Right lobe of liver (tissue), 6 donors: ENCODE results near the gene IFNA4. TPM values are rescaled to one million over a fixed set of nuclear protein-coding genes. Genes with fewer than 3 reads are reported as not detected.
A peak's percentile ranks its signal among the peaks of the same experiment; 100 is the strongest.
"Not testable (repeated sequence)": the region's sequence is repeated elsewhere in the genome, so short reads cannot be mapped to it uniquely, and the experiment has no call there.

Experiments
- ATAC-seq, 4 donors: fragments of 200-7000 bp; cut with Tn5 transposase; one replicate each; pipeline ENCODE4 v1.9.1; 2020; ENCODE audit warnings: mild to moderate bottlenecking in 4 of 4, moderate library complexity in 4 of 4
- DNase-seq, 3 donors: peaks; one replicate each; pipeline ENCODE4 v3.0.0-alpha.2; 2020
- H3K27ac ChIP-seq, 3 donors: fragments of 200-600 bp; one replicate each; pipeline ENCODE4 v1.8.0; 2022
- H3K27me3 ChIP-seq, 2 donors: fragments of 200-600 bp; one replicate each; pipeline ENCODE4 v1.8.0; 2022
- H3K36me3 ChIP-seq, 4 donors: fragments of 200-600 bp; sonication (generic) in 1 of 4; one replicate each; pipeline versions ENCODE4 v1.5.1 to v1.8.0; 2017 to 2022; ENCODE audit warnings: control low read depth in 1 of 4
- H3K4me1 ChIP-seq, 4 donors: fragments of 200-600 bp; sonication (generic) in 1 of 4; one replicate each; pipeline versions ENCODE4 v1.5.1 to v1.8.0; 2017 to 2022; ENCODE audit warnings: control low read depth in 1 of 4
- H3K4me3 ChIP-seq, 3 donors: fragments of 200-600 bp; one replicate each; pipeline ENCODE4 v1.8.0; 2022
- H3K9me3 ChIP-seq, 4 donors: fragments of 200-600 bp; sonication (generic) in 1 of 4; one replicate each; pipeline versions ENCODE4 v1.5.1 to v1.8.0; 2017 to 2022; ENCODE audit warnings: control low read depth in 1 of 4
- CTCF ChIP-seq, 4 donors: fragments of 200-600 bp in 3 of 4; fragments of 450-650 bp in 1 of 4; IDR thresholded peaks; one replicate each; pipeline versions ENCODE4 v1.5.1 to v1.8.0; 2016 to 2022; ENCODE audit warnings: antibody characterized with exemption in 4 of 4, mild to moderate bottlenecking in 2 of 4
- POLR2A ChIP-seq: fragments of 450-650 bp; IDR thresholded peaks from one replicate; pipeline ENCODE4 v1.6.1; 2017; ENCODE audit warnings: antibody characterized with exemption, mild to moderate bottlenecking
- WGBS: methylation state at CpG from one replicate; pipeline ENCODE4 v1.1.6; 2018; ENCODE audit warnings: low coverage, low lambda C conversion rate; ENCODE audit not compliant: insufficient coverage; ENCODE audit errors: missing lambda C conversion rate; 5-methylcytosine and 5-hydroxymethylcytosine counted together
- intact Hi-C, 2 donors: fragments of 100-400 bp; cut with DNase I; formaldehyde crosslinking; loops; one replicate each; pipeline versions ENCODE4 v1.11.2 to v1.14.1; 2022
- long read RNA-seq: library from polyadenylated mRNA; unstranded; transcript quantifications from one replicate; pipeline ENCODE4 v2.0.0, GENCODE V29; 2019
- total RNA-seq, 6 experiments: library from RNA; depleted of rRNA in 2 of 6; stranded (reverse); fragments of >200 nt in 2 of 6; fragmentation: NEBNext Ultra II Directional in 3 of 6; extraction: Animal tissue kit (Norgen Biotek cat#: 25700) in 3 of 6; gene quantifications; one replicate each; pipeline versions ENCODE4 v1.1.0 to v1.2.4, GENCODE V29; 2016 to 2023
- donor health status: DM: no; HTN: yes; CAD: no.
- donor health status: DM: no; HTN: no; CAD: no.
- donor health status: DM: no; HTN: no; CAD: no.
- donor health status: DM: no; HTN: yes; CAD: no.
- donor health status: DM: no; HTN: yes; CAD: no.

Gene IFNA4
- total RNA-seq, result not detected
- long read RNA-seq, result 0 reads

DNA sequence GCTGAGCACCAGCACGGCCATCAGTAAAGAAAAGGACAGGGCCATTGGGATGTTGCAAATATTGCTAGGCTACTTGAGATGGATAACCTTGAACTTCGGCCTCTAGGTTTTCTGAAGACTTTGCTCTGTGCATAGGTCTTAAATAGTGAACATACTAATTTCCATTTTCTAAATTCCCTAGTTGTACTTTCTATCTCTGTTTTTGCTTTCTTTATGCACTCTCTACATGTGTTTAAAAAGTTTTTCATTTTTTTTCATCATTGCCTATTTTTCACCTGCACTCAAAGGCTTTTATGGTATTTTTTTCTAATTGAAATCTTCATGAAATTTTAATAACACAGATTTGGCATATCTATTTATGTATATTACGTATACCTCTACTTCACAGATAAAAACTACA, at the start of gene IFNA4:
Gene IFNA4, minus strand, starts transcription at position 101 of the 400 bp plus-strand sequence. Its CDS starts 56 bp downstream, at position 45.
- H3K4me1 ChIP-seq, H3K36me3 ChIP-seq, intact Hi-C loops, H3K4me3 ChIP-seq, DNase-seq, H3K27me3 ChIP-seq, H3K27ac ChIP-seq, ATAC-seq, H3K9me3 ChIP-seq: not testable (repeated sequence)
- 54% methylated on average over 3 of the region's 3 CpGs for WGBS

DNA sequence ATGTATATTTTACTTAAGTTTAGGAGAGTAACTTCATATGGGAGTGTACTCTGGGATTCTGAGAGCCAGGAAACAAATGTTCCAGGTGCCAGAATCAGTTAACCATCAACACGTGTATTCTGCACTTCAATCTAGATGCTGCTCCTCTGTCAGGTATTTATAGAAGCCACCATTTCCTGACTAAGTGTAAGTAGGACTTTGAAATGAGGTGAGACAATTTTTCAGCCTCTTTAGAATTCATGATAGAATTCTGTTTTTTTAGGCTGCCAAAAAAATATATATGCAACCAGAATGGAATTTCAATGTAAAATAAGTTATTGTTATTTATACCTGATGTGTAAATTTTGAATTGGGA, 49.0 kb upstream of the IFNA4 start:
- H3K4me1 ChIP-seq, DNase-seq, H3K27me3 ChIP-seq, H3K4me3 ChIP-seq, ATAC-seq, intact Hi-C loops, H3K27ac ChIP-seq, H3K9me3 ChIP-seq, H3K36me3 ChIP-seq: not testable (repeated sequence)
- 0% methylated on average over 1 of the region's 1 CpG for WGBS

DNA sequence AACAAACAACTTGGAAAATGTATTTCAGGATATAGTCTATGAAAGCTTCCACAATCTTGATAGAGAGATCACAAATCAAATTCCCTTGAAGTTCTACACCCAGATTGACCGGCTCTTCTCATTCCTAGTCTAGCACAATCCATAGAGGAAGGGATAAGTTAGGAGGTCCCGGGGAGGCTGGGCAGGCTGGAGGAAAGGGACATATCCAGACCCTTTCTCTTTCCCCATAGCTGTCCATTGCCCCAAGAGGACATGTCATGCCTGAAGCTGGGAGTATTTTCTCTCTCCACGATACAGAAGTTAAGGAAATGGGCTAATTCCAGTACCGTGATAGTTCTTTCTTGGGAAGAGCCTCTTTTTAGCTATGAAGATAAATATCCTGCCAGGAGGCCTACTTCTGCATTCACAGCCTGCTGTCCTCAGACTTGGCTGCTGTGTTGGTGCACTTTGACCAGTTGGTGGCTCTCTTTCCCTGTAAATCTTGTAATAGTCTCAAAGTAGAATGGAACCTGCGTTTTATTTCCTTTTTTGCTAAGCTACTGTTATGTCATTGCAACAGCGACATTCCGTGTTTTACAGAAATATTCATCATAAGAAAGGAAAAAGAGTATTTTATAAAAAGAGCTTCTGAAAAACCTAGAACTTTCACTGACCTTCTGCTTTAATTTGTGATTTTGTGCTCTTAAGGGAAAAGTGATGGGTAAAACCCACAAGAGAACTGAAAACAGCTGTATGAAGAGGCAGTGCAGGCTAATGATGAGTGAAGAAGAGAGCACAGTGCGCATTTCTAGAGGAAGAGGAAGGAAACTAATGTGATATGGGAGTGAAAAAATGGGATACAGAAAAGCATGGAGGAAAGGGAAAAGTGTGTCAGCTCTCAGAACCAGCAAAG, 48.3 kb upstream of the IFNA4 start:
- H3K4me3 ChIP-seq, H3K9me3 ChIP-seq, H3K27ac ChIP-seq, intact Hi-C loops, H3K4me1 ChIP-seq, H3K27me3 ChIP-seq, H3K36me3 ChIP-seq: not testable (repeated sequence)
- peak; percentile 85 to 90 (median 87) for ATAC-seq
- 24% methylated on average over 8 of the region's 8 CpGs for WGBS
- TF ChIP-seq CTCF (IDR thresholded peaks at IDR 0.05), result peak; percentile 41 to 64 (median 58)
- DNase-seq, result peak in 1 of 3 donors; percentile 29

- intact Hi-C loops, result no loop called here
- H3K4me1 ChIP-seq, result no peaks in the 10 kb centered on the region
- H3K9me3 ChIP-seq, result no peaks in the 10 kb centered on the region
- no peaks in the 10 kb centered on the region for H3K27me3 ChIP-seq
- no CpG with 5 or more reads among the region's 4 CpGs for WGBS
- H3K27ac ChIP-seq, result no peak overlapping the region
- H3K4me3 ChIP-seq, result no peak overlapping the region
- ATAC-seq (no peak), DNase-seq (no peak)
- no peaks in the 10 kb centered on the region for H3K36me3 ChIP-seq
- TF ChIP-seq CTCF (IDR thresholded peaks at IDR 0.05) (no peak), POLR2A (no peak)
These were observed 46.8 kb upstream of the IFNA4 start for GRCh38 chr9:21234153-21234687.

DNA sequence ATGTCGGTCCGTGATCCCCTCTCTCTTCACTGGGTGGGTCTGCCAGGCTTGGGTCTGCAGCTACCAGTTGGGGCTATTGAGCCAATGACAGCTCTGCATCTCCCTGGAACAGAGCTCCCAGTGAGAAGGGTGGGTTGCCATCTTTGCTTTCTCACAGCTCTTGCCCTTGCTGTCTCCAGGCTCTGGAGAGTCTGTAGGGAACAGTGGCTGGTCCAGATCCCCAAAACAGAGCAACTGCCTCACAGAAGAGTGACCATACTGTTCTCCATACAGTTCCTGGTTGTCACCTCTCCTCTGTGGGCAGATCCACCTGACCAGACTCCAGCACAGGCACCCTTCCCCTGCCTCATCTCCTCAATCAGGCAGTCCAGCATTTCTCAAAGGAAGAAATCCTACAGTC, 45.9 kb upstream of the IFNA4 start:
- TF ChIP-seq CTCF (IDR thresholded peaks at IDR 0.05) (no peak), POLR2A (no peak)
- no CpG with 5 or more reads among the region's 2 CpGs for WGBS
- H3K27ac ChIP-seq, result no peak overlapping the region
- no peak for DNase-seq
- no peak for ATAC-seq
- H3K9me3 ChIP-seq, result no peaks in the 10 kb centered on the region
- no peaks in the 10 kb centered on the region for H3K36me3 ChIP-seq
- no peak overlapping the region for H3K4me3 ChIP-seq
- intact Hi-C loops, result no loop called here
- H3K27me3 ChIP-seq, result no peaks in the 10 kb centered on the region
- H3K4me1 ChIP-seq, result no peaks in the 10 kb centered on the region
